Choroid plexus epithelial cell (primary cell): Measurements from ENCODE around the gene PCDHB16.
"Not testable (repeated sequence)": the region's sequence is repeated elsewhere in the genome, so short reads cannot be mapped to it uniquely, and the experiment has no call there.

Experiments used
- DNase-seq: peaks from one replicate; pipeline ENCODE4 v3.0.0-alpha.2; 2010; ENCODE audit warnings: low read depth
- H3K4me3 ChIP-seq: 2 replicates; pipeline ENCODE4 v1.5.1; 2011; ENCODE audit warnings: low read depth, mild to moderate bottlenecking, control low read depth, low read length, moderate library complexity
- CTCF ChIP-seq: conservative IDR thresholded peaks from 2 replicates; pipeline ENCODE4 v1.5.1; 2011; ENCODE audit warnings: low read depth, mild to moderate bottlenecking, control low read depth, inconsistent platforms, low read length, moderate library complexity

Gene PCDHB16

GRCh38 chr5:141182248-141182647 is at the start of gene PCDHB16:
PCDHB16 (plus strand) TSS chr5:141182387; CDS start chr5:141182560, 173 bp downstream.
- DNase-seq: peak; percentile 4
- peak; percentile 20 for TF ChIP-seq CTCF
- H3K4me3 ChIP-seq: no peak within 1 kb of the TSS

GRCh38 chr5:141135030-141135717 is 47.0 kb upstream of the PCDHB16 start, which contains the start of gene PCDHB5:
PCDHB5 (plus strand) TSS chr5:141135206; CDS start chr5:141135435, 229 bp downstream.
- peak; percentile 29 for TF ChIP-seq CTCF
- peak within 1 kb of the TSS; percentile 24 for H3K4me3 ChIP-seq
- peak; percentile 1 for DNase-seq

- TF ChIP-seq CTCF: no peak
- no peak for DNase-seq
- H3K4me3 ChIP-seq: no peak overlapping the region
Measured at GRCh38 chr5:141135718-141136266, 46.4 kb upstream of the PCDHB16 start.

GRCh38 chr5:141137346-141137745 is 44.8 kb upstream of the PCDHB16 start:
- not testable (repeated sequence) for DNase-seq, H3K4me3 ChIP-seq

GRCh38 chr5:141149812-141150211 is 32.4 kb upstream of the PCDHB16 start, which contains the start of gene PCDHB6:
PCDHB6 (plus strand) TSS chr5:141150057; CDS start chr5:141150258, 201 bp downstream.
- H3K4me3 ChIP-seq: no peak within 1 kb of the TSS
- no peak for TF ChIP-seq CTCF

GRCh38 chr5:141150224-141150992 is 31.8 kb upstream of the PCDHB16 start:
- DNase-seq: no peak
- TF ChIP-seq CTCF: no peak
- H3K4me3 ChIP-seq: no peak overlapping the region

More at GRCh38 chr5:141149812-141150211, 32.4 kb upstream of the PCDHB16 start, which contains the start of gene PCDHB6:
- peak; percentile 2 for DNase-seq

- no peak for DNase-seq
- no peak overlapping the region for H3K4me3 ChIP-seq
- no peak for TF ChIP-seq CTCF
Measured at GRCh38 chr5:141150993-141151325, 31.2 kb upstream of the PCDHB16 start.

- H3K4me3 ChIP-seq, DNase-seq: not testable (repeated sequence)
Measured at GRCh38 chr5:141151632-141152031, 30.6 kb upstream of the PCDHB16 start.

GRCh38 chr5:141152096-141152495 is 30.1 kb upstream of the PCDHB16 start:
- DNase-seq, H3K4me3 ChIP-seq: not testable (repeated sequence)
